OCI-LY7 (cell line): ENCODE measurements around the gene P3H3. TPM values are rescaled to one million over a fixed set of nuclear protein-coding genes. Genes with fewer than 3 reads are reported as not detected.

Experiments
- BruUV-seq: library from RNA; stranded (reverse); fragments of 400-500 nt; replicated peaks from 2 replicates; lab custom pipeline; 2021; lab: Mats Ljungman, UMichigan
- CTCF ChIA-PET: fragments of 300-600 bp; sonication (Branson Sonifier 250); formaldehyde crosslinking; loops from one replicate; lab custom pipeline; 2022; ENCODE audit warnings: antibody characterized with exemption; ENCODE audit not compliant: unreplicated experiment; lab: Charles Lee
- POLR2A ChIA-PET: fragments of 300-600 bp; sonication (Branson Sonifier 250); formaldehyde crosslinking; loops from one replicate; lab custom pipeline; 2022; ENCODE audit warnings: antibody characterized with exemption; lab: Charles Lee
- DNase-seq: peaks from one replicate; pipeline ENCODE4 v3.0.0-alpha.2; 2015; ENCODE audit warnings: low spot score
- H2AFZ ChIP-seq: fragments of 200-600 bp; sonication (generic), shearing (Covaris generic); 2 replicates; pipeline ENCODE4 v1.6.1; 2014; ENCODE audit warnings: mild to moderate bottlenecking, antibody characterized with exemption, low read length, moderate library complexity
- H3K27ac ChIP-seq: fragments of 200-600 bp; sonication (generic); 2 replicates; pipeline ENCODE4 v1.5.1; 2014; ENCODE audit warnings: mixed run types, low read depth, mild to moderate bottlenecking, moderate library complexity, low read length, inconsistent platforms; ENCODE audit not compliant: poor library complexity, severe bottlenecking
- H3K36me3 ChIP-seq: fragments of 200-600 bp; sonication (generic); 2 replicates; pipeline ENCODE4 v1.6.1; 2014; ENCODE audit warnings: mild to moderate bottlenecking, antibody characterized with exemption, low read length, moderate library complexity, mixed read lengths; ENCODE audit not compliant: insufficient read depth
- H3K4me1 ChIP-seq: fragments of 200-600 bp; sonication (generic); 2 replicates; pipeline ENCODE4 v1.5.1; 2014; ENCODE audit warnings: mild to moderate bottlenecking, low read length; ENCODE audit not compliant: insufficient read depth, poor library complexity, severe bottlenecking
- H3K4me2 ChIP-seq: fragments of 200-600 bp; sonication (generic); 2 replicates; pipeline ENCODE4 v1.6.1; 2014; ENCODE audit warnings: mild to moderate bottlenecking, low read length
- H3K4me3 ChIP-seq: fragments of 200-600 bp; sonication (generic); 2 replicates; pipeline ENCODE4 v1.5.1; 2014; ENCODE audit warnings: mild to moderate bottlenecking, low read depth, low read length; ENCODE audit not compliant: poor library complexity, severe bottlenecking
- H3K79me2 ChIP-seq: fragments of 200-600 bp; sonication (generic); 2 replicates; pipeline ENCODE4 v1.6.1; 2016; ENCODE audit warnings: low read depth, mild to moderate bottlenecking, low read length, moderate library complexity, mixed read lengths; ENCODE audit not compliant: insufficient read depth
- H3K9me2 ChIP-seq: fragments of 200-600 bp; sonication (generic); 2 replicates; pipeline ENCODE4 v1.6.1; 2016; ENCODE audit warnings: mild to moderate bottlenecking, low read length, mixed read lengths; ENCODE audit not compliant: insufficient read depth
- H3K9me3 ChIP-seq: fragments of 200-600 bp; sonication (generic); 2 replicates; pipeline ENCODE4 v1.6.1; 2014; ENCODE audit warnings: mild to moderate bottlenecking, mixed run types, low read length, mixed read lengths
- H4K20me1 ChIP-seq: fragments of 200-600 bp; sonication (generic); 2 replicates; pipeline ENCODE4 v1.6.1; 2014; ENCODE audit warnings: mild to moderate bottlenecking, antibody characterized with exemption, low read length, moderate library complexity, mixed read lengths; ENCODE audit not compliant: insufficient read depth
- EZH2phosphoT487 ChIP-seq: fragments of 200-600 bp; sonication (generic); IDR thresholded peaks from 2 replicates; pipeline ENCODE4 v1.6.1; 2018; ENCODE audit warnings: low read depth, borderline replicate concordance, mild to moderate bottlenecking, mixed run types, antibody characterized with exemption, low read length, moderate library complexity, mixed read lengths
- intact Hi-C: fragments of 100-400 bp; cut with micrococcal nuclease; formaldehyde crosslinking; loops from one replicate; pipeline ENCODE4 v1.10.0; 2022; ENCODE audit not compliant: unreplicated experiment
- total RNA-seq, 2 experiments: library from RNA; depleted of rRNA in 1 of 2; stranded (reverse); fragments of >200 nt in 1 of 2; shearing (Covaris generic) in 1 of 2; gene quantifications; 2 replicates each; pipeline ENCODE4 v1.2.3, GENCODE V29; 2014 to 2022
- TF ChIP-seq, protein P1 (sequence below): fragments of 200-600 bp; sonication (generic); conservative IDR thresholded peaks from 2 replicates; pipeline ENCODE4 v1.5.1; 2014; ENCODE audit warnings: mild to moderate bottlenecking, antibody characterized with exemption, low read length, moderate library complexity, mixed read lengths

Gene P3H3
- total RNA-seq, 2 experiments from 2014 or later: 0.93 to 1.0 TPM

DNA sequence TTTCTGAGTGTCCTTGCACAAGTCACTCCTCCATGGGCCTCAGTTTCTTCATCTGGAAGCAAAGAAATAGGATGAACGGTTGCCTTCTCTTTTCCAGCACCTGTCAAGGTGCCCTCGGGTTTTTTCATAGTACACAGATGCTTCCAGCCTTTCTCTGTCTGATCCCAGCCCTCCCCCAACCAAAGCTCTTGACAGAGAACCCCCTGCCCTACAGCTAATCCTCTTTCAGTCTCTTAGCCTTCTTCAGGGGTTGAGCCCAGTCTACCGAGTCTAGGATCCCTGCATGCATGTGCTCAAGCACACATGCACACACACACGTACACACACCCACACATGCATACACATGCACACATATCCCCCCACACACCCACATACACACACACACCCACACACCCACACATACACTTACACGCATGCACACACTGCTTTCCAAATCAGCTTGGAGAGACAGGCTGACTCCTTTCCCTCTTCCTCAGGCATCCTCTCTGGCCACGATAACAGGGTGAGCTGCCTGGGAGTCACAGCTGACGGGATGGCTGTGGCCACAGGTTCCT, 18.2 kb downstream of the P3H3 start:
- Histone ChIP-seq H3K4me1 (peaks cover 40% of the 10 kb centered on the region), H3K9me3 (no peaks in the 10 kb centered on the region), H2AFZ (no peak overlapping the region), H3K4me2 (no peak overlapping the region), H3K4me3 (no peak overlapping the region), H3K79me2 (peaks cover 23% of the 10 kb centered on the region), H3K27ac (no peak overlapping the region), H4K20me1 (no peaks in the 10 kb centered on the region), H3K36me3 (peaks cover 64% of the 10 kb centered on the region), H3K9me2 (no peaks in the 10 kb centered on the region)
- ChIA-PET POLR2A (no interaction called here), CTCF (interaction anchor here (1.4 kb wide), 1 partner anchor 26 kb away, joined by 3 read pairs; the partner anchor contains the start of gene SPSB2)
- intact Hi-C loops: no loop called here
- no TSS peak for BruUV-seq
- no peak for TF ChIP-seq EZH2phosphoT487
- TF ChIP-seq, protein P1, sequence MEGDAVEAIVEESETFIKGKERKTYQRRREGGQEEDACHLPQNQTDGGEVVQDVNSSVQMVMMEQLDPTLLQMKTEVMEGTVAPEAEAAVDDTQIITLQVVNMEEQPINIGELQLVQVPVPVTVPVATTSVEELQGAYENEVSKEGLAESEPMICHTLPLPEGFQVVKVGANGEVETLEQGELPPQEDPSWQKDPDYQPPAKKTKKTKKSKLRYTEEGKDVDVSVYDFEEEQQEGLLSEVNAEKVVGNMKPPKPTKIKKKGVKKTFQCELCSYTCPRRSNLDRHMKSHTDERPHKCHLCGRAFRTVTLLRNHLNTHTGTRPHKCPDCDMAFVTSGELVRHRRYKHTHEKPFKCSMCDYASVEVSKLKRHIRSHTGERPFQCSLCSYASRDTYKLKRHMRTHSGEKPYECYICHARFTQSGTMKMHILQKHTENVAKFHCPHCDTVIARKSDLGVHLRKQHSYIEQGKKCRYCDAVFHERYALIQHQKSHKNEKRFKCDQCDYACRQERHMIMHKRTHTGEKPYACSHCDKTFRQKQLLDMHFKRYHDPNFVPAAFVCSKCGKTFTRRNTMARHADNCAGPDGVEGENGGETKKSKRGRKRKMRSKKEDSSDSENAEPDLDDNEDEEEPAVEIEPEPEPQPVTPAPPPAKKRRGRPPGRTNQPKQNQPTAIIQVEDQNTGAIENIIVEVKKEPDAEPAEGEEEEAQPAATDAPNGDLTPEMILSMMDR: no peak
- no peak for DNase-seq

DNA sequence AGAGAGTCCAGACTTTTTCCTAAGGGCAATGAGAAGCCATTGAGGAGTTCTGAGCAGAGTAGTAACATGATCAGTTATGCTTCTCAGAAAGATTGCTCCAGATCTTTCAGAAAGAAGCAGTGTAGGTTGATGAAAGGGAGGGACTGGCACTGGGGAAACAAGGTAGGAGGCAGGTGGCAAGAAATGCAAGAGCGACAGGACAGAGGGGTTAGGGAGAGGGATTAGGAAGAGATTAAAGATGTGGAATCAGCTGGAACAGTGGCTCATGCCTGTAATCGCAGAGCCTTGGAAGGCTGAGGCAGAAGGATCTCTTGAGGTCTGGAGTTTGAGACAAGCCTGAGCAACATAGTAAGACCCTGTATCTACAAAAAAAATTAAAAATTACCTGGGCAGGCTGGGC, 19.5 kb downstream of the P3H3 start:
- Histone ChIP-seq H3K9me3 (no peaks in the 10 kb centered on the region), H3K4me3 (no peak overlapping the region), H3K27ac (no peak overlapping the region), H2AFZ (no peak overlapping the region), H3K79me2 (peaks cover 23% of the 10 kb centered on the region), H4K20me1 (no peaks in the 10 kb centered on the region), H3K9me2 (no peaks in the 10 kb centered on the region), H3K4me1 (peaks cover 34% of the 10 kb centered on the region), H3K4me2 (no peak overlapping the region), H3K36me3 (peaks cover 64% of the 10 kb centered on the region)
- no TSS peak for BruUV-seq
- no peak for DNase-seq
- ChIA-PET POLR2A (interaction anchor here (1.9 kb wide), 1 partner anchor 8 kb away, joined by 11 read pairs; the partner anchor contains the start of gene GNB3), CTCF (interaction anchor here (1.4 kb wide), 1 partner anchor 25 kb away, joined by 3 read pairs; the partner anchor contains the start of gene SPSB2)
- no peak for TF ChIP-seq EZH2phosphoT487
- TF ChIP-seq, protein P1: no peak
- intact Hi-C loops: no loop called here

DNA sequence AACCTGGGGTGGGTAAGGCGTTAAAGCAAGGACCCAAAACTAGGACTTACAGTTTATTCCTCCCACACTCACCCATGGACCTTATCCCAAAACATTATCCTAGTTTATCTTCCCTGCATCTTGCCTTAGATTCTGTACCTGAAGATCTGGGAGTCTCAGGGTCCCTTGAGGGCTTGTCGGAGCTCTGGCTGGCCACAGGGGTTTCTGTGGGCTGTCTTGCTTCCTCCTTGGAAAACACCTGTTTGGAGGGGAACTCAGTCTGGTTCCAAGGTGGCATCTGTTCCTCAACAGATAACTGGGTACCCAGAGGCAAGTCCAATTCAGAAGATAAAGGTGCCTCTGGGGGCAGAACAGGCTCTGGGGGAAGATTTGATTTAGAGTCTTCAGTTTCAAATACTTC, 21.2 kb downstream of the P3H3 start:
- Histone ChIP-seq H3K79me2 (peaks cover 40% of the 10 kb centered on the region), H3K27ac (no peak overlapping the region), H3K4me3 (peak overlapping the region; percentile 93), H3K9me3 (no peaks in the 10 kb centered on the region), H3K4me2 (peak overlapping the region; percentile 73), H3K4me1 (peaks cover 35% of the 10 kb centered on the region), H2AFZ (no peak overlapping the region), H3K36me3 (peaks cover 67% of the 10 kb centered on the region), H3K9me2 (no peaks in the 10 kb centered on the region), H4K20me1 (peaks cover 6% of the 10 kb centered on the region)
- TF ChIP-seq, protein P1: no peak
- TF ChIP-seq EZH2phosphoT487: no peak
- no peak for DNase-seq
- intact Hi-C loops: no loop called here
- no TSS peak for BruUV-seq
- CTCF ChIA-PET: interaction anchor here (2.9 kb wide), 1 partner anchor 23 kb away, joined by 9 read pairs; the partner anchor contains the start of gene SPSB2
- POLR2A ChIA-PET: interaction anchor here (0.8 to 6.0 kb wide), 2 partner anchors 9 to 15 kb away, joined by 3 to 101 read pairs; partner anchors contain the start of gene GNB3
